AG09319 (cell line): ENCODE results near the gene IFNGR2.
"Not testable (repeated sequence)": the region's sequence is repeated elsewhere in the genome, so short reads cannot be mapped to it uniquely, and the experiment has no call there.

Experiments used
- DNase-seq: peaks from one replicate; pipeline ENCODE4 v3.0.0-alpha.2; 2010; ENCODE audit warnings: low read depth; ENCODE audit errors: extremely low read depth
- CTCF ChIP-seq: IDR thresholded peaks from 2 replicates; pipeline ENCODE4 v1.5.1; 2011; ENCODE audit warnings: low read depth, mild to moderate bottlenecking, inconsistent platforms, low read length, moderate library complexity

The IFNGR2 gene

GRCh38 chr21:33455686-33456446, 52.7 kb downstream of the IFNGR2 start:
- no peak for TF ChIP-seq CTCF
- DNase-seq = no peak

- TF ChIP-seq CTCF = no peak
- DNase-seq = no peak
Observed at GRCh38 chr21:33458861-33459260, 55.6 kb downstream of the IFNGR2 start.

GRCh38 chr21:33461538-33462250, 58.5 kb downstream of the IFNGR2 start:
- no peak for TF ChIP-seq CTCF
- DNase-seq = no peak

GRCh38 chr21:33469183-33469582, 66.0 kb downstream of the IFNGR2 start:
- DNase-seq = not testable (repeated sequence)

- no peak for DNase-seq
- no peak for TF ChIP-seq CTCF
Observed at GRCh38 chr21:33470701-33471100, 67.5 kb downstream of the IFNGR2 start.

- no peak for TF ChIP-seq CTCF
- DNase-seq = no peak
Observed at GRCh38 chr21:33473344-33473743, 70.1 kb downstream of the IFNGR2 start.

- no peak for DNase-seq
- no peak for TF ChIP-seq CTCF
Observed at GRCh38 chr21:33477066-33477465, 73.9 kb downstream of the IFNGR2 start.
